HCT116 (cell line): ENCODE results near the gene OR6B3. TPM values are rescaled to one million over a fixed set of nuclear protein-coding genes. Genes with fewer than 3 reads are reported as not detected.

Experiments used
- ATAC-seq: fragments of 200-7000 bp; cut with Tn5 transposase; 2 replicates; pipeline ENCODE4 v1.9.1; 2020; ENCODE audit warnings: mild to moderate bottlenecking, moderate library complexity
- BruUV-seq: library from RNA; stranded (reverse); fragments of 400-500 nt; replicated peaks from 2 replicates; lab custom pipeline; 2021; lab: Mats Ljungman, UMichigan
- CTCF ChIA-PET: fragments of 300-600 bp; sonication (Branson Sonifier 250); formaldehyde crosslinking; loops from one replicate; lab custom pipeline; 2021; ENCODE audit warnings: antibody characterized with exemption; lab: Charles Lee
- POLR2A ChIA-PET: fragments of 300-600, 350-600 bp; sonication (Branson Sonifier 250); formaldehyde crosslinking; loops from one replicate; lab custom pipeline; 2021; ENCODE audit warnings: antibody characterized with exemption; lab: Charles Lee
- RAD21 ChIA-PET, 2 experiments: fragments of 300-600 bp; sonication (Branson Sonifier 250); formaldehyde crosslinking; loops; one replicate each; lab custom pipeline; 2023; ENCODE audit warnings: low total read pairs in 2 of 2; ENCODE audit not compliant: uncharacterized antibody in 2 of 2, unreplicated experiment in 2 of 2, low non-redundant PET in 1 of 2; lab: Charles Lee
- DNase-seq: peaks from one replicate; pipeline ENCODE4 v3.0.0-alpha.2; 2010; ENCODE audit warnings: low read depth, low spot score
- H2AFZ ChIP-seq: fragments of 200-600 bp; shearing (Covaris generic), sonication (generic); 2 replicates; pipeline ENCODE4 v1.6.1; 2017; ENCODE audit warnings: low read depth, mixed run types, mixed read lengths, antibody characterized with exemption, low read length; ENCODE audit not compliant: poor library complexity, severe bottlenecking
- H3K27ac ChIP-seq: 2 replicates; pipeline ENCODE4 v1.5.1; 2012; ENCODE audit warnings: low read depth, low read length
- H3K27me3 ChIP-seq: fragments of 200-600 bp; sonication (generic); 2 replicates; pipeline ENCODE4 v1.6.1; 2016; ENCODE audit warnings: mixed run types, low read length, mixed read lengths; ENCODE audit not compliant: insufficient read depth
- H3K36me3 ChIP-seq, 2 experiments: fragments of 200-500 bp in 1 of 2; fragments of 200-600 bp in 1 of 2; sonication (Bioruptor generic) in 1 of 2; sonication (generic) in 1 of 2; 2 replicates each; pipeline versions ENCODE4 v1.5.1 to v1.6.1; 2014 to 2016; ENCODE audit warnings: low read length in 2 of 2, inconsistent platforms in 1 of 2, mixed read lengths in 1 of 2, mixed run types in 1 of 2; ENCODE audit not compliant: insufficient read depth in 2 of 2, control insufficient read depth in 1 of 2
- H3K4me1 ChIP-seq, 2 experiments: fragments of 200-600 bp in 1 of 2; sonication (generic) in 1 of 2; 2 replicates each; pipeline versions ENCODE4 v1.5.1 to v1.6.1; 2012 to 2017; ENCODE audit warnings: low read length in 2 of 2, inconsistent platforms in 1 of 2, mild to moderate bottlenecking in 1 of 2, mixed read lengths in 1 of 2, mixed run types in 1 of 2, moderate library complexity in 1 of 2; ENCODE audit not compliant: insufficient read depth in 2 of 2, control insufficient read depth in 1 of 2
- H3K4me2 ChIP-seq: fragments of 200-600 bp; sonication (generic); 2 replicates; pipeline ENCODE4 v1.6.1; 2017; ENCODE audit warnings: mixed run types, low read length, mixed read lengths
- H3K4me3 ChIP-seq, 2 experiments: fragments of 200-600 bp in 1 of 2; sonication (generic) in 1 of 2; replicated peaks in 1 of 2; 2 replicates each; pipeline ENCODE4 v1.5.1; 2011 to 2016; ENCODE audit warnings: low read length in 2 of 2, control low read depth in 1 of 2, low read depth in 1 of 2, mild to moderate bottlenecking in 1 of 2, mixed read lengths in 1 of 2, mixed run types in 1 of 2
- H3K79me2 ChIP-seq: fragments of 200-600 bp; sonication (generic); 2 replicates; pipeline ENCODE4 v1.6.1; 2017; ENCODE audit warnings: mild to moderate bottlenecking, mixed run types, low read length, moderate library complexity, mixed read lengths; ENCODE audit not compliant: insufficient read depth
- H3K9ac ChIP-seq: fragments of 200-600 bp; sonication (generic); 2 replicates; pipeline ENCODE4 v1.6.1; 2016; ENCODE audit warnings: low read length, mixed read lengths
- H3K9me2 ChIP-seq: fragments of 200-600 bp; sonication (generic), shearing (Covaris generic); 2 replicates; pipeline ENCODE4 v1.6.1; 2017; ENCODE audit warnings: mixed run types, mild to moderate bottlenecking, moderate library complexity; ENCODE audit not compliant: insufficient read depth
- H3K9me3 ChIP-seq, 2 experiments: fragments of 200-500 bp in 1 of 2; fragments of 200-600 bp in 1 of 2; sonication (Bioruptor generic) in 1 of 2; sonication (generic) in 1 of 2; 2 replicates each; pipeline ENCODE4 v1.6.1; 2014 to 2017; ENCODE audit warnings: low read length in 2 of 2, mixed read lengths in 2 of 2, inconsistent platforms in 1 of 2, low read depth in 1 of 2, mild to moderate bottlenecking in 1 of 2, mixed run types in 1 of 2, moderate library complexity in 1 of 2; ENCODE audit not compliant: control insufficient read depth in 1 of 2, insufficient read depth in 1 of 2
- H4K20me1 ChIP-seq: fragments of 200-600 bp; sonication (generic), shearing (Covaris generic); 2 replicates; pipeline ENCODE4 v1.6.1; 2017; ENCODE audit warnings: mixed run types, mild to moderate bottlenecking, moderate library complexity; ENCODE audit not compliant: insufficient read depth
- CBX3 ChIP-seq: IDR thresholded peaks from 2 replicates; pipeline ENCODE4 v1.6.1; 2012; ENCODE audit warnings: low read depth
- CEBPB ChIP-seq: IDR thresholded peaks from 2 replicates; pipeline ENCODE4 v1.6.1; 2012; ENCODE audit warnings: low read depth
- ELF1 ChIP-seq: IDR thresholded peaks from 2 replicates; pipeline ENCODE4 v1.6.1; 2012; ENCODE audit warnings: low read depth, borderline replicate concordance
- EZH2 ChIP-seq: fragments of 200-600 bp; sonication (generic); IDR thresholded peaks from 2 replicates; pipeline ENCODE4 v1.6.1; 2017; ENCODE audit warnings: antibody characterized with exemption, mixed run types
- EZH2phosphoT487 ChIP-seq: fragments of 200-600 bp; IDR thresholded peaks from 2 replicates; pipeline ENCODE4 v1.6.1; 2018; ENCODE audit warnings: antibody characterized with exemption, borderline replicate concordance
- FOSL1 ChIP-seq: IDR thresholded peaks from 2 replicates; pipeline ENCODE4 v1.6.1; 2012; ENCODE audit warnings: low read depth
- JUND ChIP-seq: IDR thresholded peaks from 2 replicates; pipeline ENCODE4 v1.6.1; 2012
- POLR2A ChIP-seq: IDR thresholded peaks from 2 replicates; pipeline ENCODE4 v1.7.0; 2011; ENCODE audit warnings: borderline replicate concordance; ENCODE audit not compliant: insufficient read depth, insufficient read length; ENCODE audit errors: extremely low read depth
- POLR2AphosphoS5 ChIP-seq: IDR thresholded peaks from 2 replicates; pipeline ENCODE4 v1.6.1; 2011; ENCODE audit warnings: mild to moderate bottlenecking, low read depth, low read length, moderate library complexity
- RAD21 ChIP-seq: IDR thresholded peaks from 2 replicates; pipeline ENCODE4 v1.6.1; 2012; ENCODE audit warnings: low read depth, mild to moderate bottlenecking
- SIN3A ChIP-seq: IDR thresholded peaks from 2 replicates; pipeline ENCODE4 v1.6.1; 2012; ENCODE audit warnings: low read depth
- SP1 ChIP-seq: IDR thresholded peaks from 2 replicates; pipeline ENCODE4 v1.6.1; 2012; ENCODE audit warnings: low read depth
- YY1 ChIP-seq: IDR thresholded peaks from 2 replicates; pipeline ENCODE4 v1.6.1; 2011; ENCODE audit warnings: low read length, low read depth, moderate library complexity, mild to moderate bottlenecking; ENCODE audit not compliant: insufficient replicate concordance; ENCODE audit errors: extremely low read depth
- ZFX ChIP-seq: fragments of 450-650 bp; IDR thresholded peaks from 2 replicates; pipeline ENCODE4 v1.6.1; 2017
- ZNF274 ChIP-seq: fragments of 200-500 bp; sonication (Bioruptor generic); IDR thresholded peaks from 2 replicates; pipeline ENCODE4 v1.6.1; 2014; ENCODE audit warnings: mild to moderate bottlenecking, low read depth, low read length, inconsistent platforms
- intact Hi-C: fragments of 100-400 bp; cut with micrococcal nuclease; formaldehyde crosslinking; loops from 2 replicates; pipeline ENCODE4 v1.10.0; 2022
- total RNA-seq: library from RNA; stranded (reverse); gene quantifications from one replicate; pipeline ENCODE4 v1.2.1, GENCODE V29; 2021; ENCODE audit not compliant: unreplicated experiment
- TF ChIP-seq, protein P1 (sequence below): IDR thresholded peaks from 2 replicates; pipeline ENCODE4 v1.6.1; 2012; ENCODE audit warnings: low read depth
- TF ChIP-seq, protein P2 (sequence below): IDR thresholded peaks from 2 replicates; pipeline ENCODE4 v1.6.1; 2011; ENCODE audit warnings: mild to moderate bottlenecking, low read length, moderate library complexity; ENCODE audit not compliant: insufficient replicate concordance; ENCODE audit errors: extremely low read depth

The OR6B3 gene
- total RNA-seq, 1 experiment from 2014 or later, result not detected

DNA sequence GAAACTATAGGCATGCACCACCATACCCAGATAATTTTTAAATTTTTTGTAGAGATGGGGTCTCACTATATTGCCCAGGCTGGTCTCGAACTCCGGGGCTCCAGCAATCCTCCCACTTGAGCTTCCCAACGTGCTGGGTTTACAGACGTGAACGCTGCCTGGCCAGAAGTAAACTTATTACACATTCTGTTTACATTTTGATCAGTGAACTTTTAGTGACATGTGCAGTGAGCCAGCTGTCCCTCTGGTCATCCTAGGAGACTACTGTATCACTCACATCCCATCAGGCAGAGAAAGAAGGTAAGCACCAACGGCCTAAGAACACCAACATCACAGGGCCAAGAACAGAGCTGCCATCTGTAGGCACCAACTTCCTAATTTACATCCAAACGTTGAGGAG, 50.3 kb downstream of the OR6B3 start:
- ATAC-seq, result no peak
- RAD21 ChIA-PET, result no interaction called here

DNA sequence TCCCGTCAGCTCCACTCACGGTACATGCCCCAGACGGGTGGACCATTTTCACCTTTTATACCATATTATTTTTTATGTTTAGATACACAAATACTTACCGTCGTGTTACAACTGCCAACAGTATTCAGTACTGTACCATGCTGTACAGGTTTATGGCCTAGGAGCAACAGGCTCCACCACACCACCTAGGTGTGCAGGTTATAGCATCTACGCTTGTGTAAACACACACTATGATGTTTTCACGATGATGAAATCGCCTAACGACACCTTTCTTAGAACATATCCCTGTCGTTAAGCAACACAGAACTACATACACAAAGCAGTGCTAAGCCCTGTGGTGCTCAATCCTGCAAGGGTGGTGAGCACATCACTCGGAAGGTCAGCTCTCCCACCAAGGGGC, 52.6 kb downstream of the OR6B3 start:
- intact Hi-C loops, result no loop called here

More for the DNA sequence above, 50.3 kb downstream of the OR6B3 start:
- Histone ChIP-seq H3K9ac (no peak overlapping the region), H3K27me3 (no peaks in the 10 kb centered on the region), H3K4me3 (no peak overlapping the region), H3K9me2 (no peaks in the 10 kb centered on the region), H3K4me1 (no peaks in the 10 kb centered on the region), H3K4me2 (no peak overlapping the region), H3K9me3 (no peaks in the 10 kb centered on the region), H4K20me1 (no peaks in the 10 kb centered on the region), H3K79me2 (peaks cover 3% of the 10 kb centered on the region), H2AFZ (no peak overlapping the region), H3K36me3 (peaks cover 38 to 48% of the 10 kb centered on the region in 2 experiments), H3K27ac (no peak overlapping the region)
- TF ChIP-seq CEBPB, result no peak
- no peak for TF ChIP-seq ZFX
- no peak for TF ChIP-seq POLR2A
- BruUV-seq, result no TSS peak
- POLR2A ChIA-PET, result no interaction called here
- CTCF ChIA-PET, result no interaction called here
- no peak for DNase-seq
- intact Hi-C loops, result no loop called here

More for the DNA sequence above, 52.6 kb downstream of the OR6B3 start:
- no peak for DNase-seq
- TF ChIP-seq EZH2 (no peak), ZFX (no peak), RAD21 (no peak), ELF1 (no peak), EZH2phosphoT487 (no peak), CBX3 (no peak), FOSL1 (no peak), JUND (no peak), SIN3A (no peak), ZNF274 (no peak), POLR2A (no peak), POLR2AphosphoS5 (no peak), YY1 (no peak), SP1 (no peak)
- TF ChIP-seq, protein P1, sequence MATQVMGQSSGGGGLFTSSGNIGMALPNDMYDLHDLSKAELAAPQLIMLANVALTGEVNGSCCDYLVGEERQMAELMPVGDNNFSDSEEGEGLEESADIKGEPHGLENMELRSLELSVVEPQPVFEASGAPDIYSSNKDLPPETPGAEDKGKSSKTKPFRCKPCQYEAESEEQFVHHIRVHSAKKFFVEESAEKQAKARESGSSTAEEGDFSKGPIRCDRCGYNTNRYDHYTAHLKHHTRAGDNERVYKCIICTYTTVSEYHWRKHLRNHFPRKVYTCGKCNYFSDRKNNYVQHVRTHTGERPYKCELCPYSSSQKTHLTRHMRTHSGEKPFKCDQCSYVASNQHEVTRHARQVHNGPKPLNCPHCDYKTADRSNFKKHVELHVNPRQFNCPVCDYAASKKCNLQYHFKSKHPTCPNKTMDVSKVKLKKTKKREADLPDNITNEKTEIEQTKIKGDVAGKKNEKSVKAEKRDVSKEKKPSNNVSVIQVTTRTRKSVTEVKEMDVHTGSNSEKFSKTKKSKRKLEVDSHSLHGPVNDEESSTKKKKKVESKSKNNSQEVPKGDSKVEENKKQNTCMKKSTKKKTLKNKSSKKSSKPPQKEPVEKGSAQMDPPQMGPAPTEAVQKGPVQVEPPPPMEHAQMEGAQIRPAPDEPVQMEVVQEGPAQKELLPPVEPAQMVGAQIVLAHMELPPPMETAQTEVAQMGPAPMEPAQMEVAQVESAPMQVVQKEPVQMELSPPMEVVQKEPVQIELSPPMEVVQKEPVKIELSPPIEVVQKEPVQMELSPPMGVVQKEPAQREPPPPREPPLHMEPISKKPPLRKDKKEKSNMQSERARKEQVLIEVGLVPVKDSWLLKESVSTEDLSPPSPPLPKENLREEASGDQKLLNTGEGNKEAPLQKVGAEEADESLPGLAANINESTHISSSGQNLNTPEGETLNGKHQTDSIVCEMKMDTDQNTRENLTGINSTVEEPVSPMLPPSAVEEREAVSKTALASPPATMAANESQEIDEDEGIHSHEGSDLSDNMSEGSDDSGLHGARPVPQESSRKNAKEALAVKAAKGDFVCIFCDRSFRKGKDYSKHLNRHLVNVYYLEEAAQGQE, result no peak
- TF ChIP-seq, protein P2, sequence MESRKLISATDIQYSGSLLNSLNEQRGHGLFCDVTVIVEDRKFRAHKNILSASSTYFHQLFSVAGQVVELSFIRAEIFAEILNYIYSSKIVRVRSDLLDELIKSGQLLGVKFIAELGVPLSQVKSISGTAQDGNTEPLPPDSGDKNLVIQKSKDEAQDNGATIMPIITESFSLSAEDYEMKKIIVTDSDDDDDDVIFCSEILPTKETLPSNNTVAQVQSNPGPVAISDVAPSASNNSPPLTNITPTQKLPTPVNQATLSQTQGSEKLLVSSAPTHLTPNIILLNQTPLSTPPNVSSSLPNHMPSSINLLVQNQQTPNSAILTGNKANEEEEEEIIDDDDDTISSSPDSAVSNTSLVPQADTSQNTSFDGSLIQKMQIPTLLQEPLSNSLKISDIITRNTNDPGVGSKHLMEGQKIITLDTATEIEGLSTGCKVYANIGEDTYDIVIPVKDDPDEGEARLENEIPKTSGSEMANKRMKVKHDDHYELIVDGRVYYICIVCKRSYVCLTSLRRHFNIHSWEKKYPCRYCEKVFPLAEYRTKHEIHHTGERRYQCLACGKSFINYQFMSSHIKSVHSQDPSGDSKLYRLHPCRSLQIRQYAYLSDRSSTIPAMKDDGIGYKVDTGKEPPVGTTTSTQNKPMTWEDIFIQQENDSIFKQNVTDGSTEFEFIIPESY, result no peak
- no peaks in the 10 kb centered on the region for H3K4me1 ChIP-seq
- no peaks in the 10 kb centered on the region for H3K27me3 ChIP-seq
- H4K20me1 ChIP-seq, result no peaks in the 10 kb centered on the region
- H3K9ac ChIP-seq, result no peak overlapping the region
- no peaks in the 10 kb centered on the region for H3K9me2 ChIP-seq
- H3K9me3 ChIP-seq, result no peaks in the 10 kb centered on the region
- H3K79me2 ChIP-seq, result peaks cover 6% of the 10 kb centered on the region; the same call in 1 of the 2 replicates
- RAD21 ChIA-PET, result no interaction called here
- no peak overlapping the region for H2AFZ ChIP-seq
- no peak for ATAC-seq
- BruUV-seq, result no TSS peak
- H3K27ac ChIP-seq, result no peak overlapping the region
- CTCF ChIA-PET, result no interaction called here
- no peak overlapping the region for H3K4me3 ChIP-seq
- POLR2A ChIA-PET, result no interaction called here
- no peak overlapping the region for H3K4me2 ChIP-seq
- H3K36me3 ChIP-seq, result peaks cover 29 to 39% of the 10 kb centered on the region in 2 experiments
